Measurements from ENCODE around the gene SAMD11. TPM values are rescaled to one million over a fixed set of nuclear protein-coding genes. Genes with fewer than 3 reads are reported as not detected.

The SAMD11 gene
- total and polyA plus RNA-seq, 10 donors, result 7.5 to 37.0 (median 18.9) TPM

DNA sequence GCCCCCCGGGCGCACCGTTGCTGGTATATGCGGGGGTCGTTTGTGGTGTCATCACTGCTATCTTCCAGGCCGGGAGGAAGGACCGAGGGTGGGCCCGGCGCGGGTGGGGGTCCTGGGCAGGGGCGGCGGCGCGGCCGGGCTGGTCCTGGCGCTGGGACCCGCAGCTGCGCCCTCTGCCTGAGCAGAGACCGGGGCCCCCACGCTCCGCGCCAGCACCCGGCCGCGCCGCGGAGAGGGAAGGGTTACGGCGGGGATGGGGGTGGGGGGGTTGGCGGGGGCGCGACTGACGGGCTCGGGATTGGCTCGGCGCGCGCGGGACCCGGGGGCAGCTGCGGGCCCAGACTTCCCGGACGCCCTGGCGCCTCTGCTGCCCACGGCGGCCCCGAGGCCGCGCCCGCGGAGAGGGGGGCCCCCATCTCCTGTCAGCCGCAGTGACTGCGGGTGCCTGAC is 13.8 kb upstream of the SAMD11 start:
- Histone ChIP-seq H3K4me3 (peak overlapping the region in 2 of 8 donors; percentile 13 to 40), H3K27me3 (replicated peaks in 1 of 7) (peaks cover 0 to 86% (median 30%) of the 10 kb centered on the region in 7 donors), H3K9me3 (no peaks in the 10 kb centered on the region), H3K36me3 (no peaks in the 10 kb centered on the region), H3K4me1 (peaks cover 8 to 62% (median 35%) of the 10 kb centered on the region in 6 donors), H3K27ac (peak overlapping the region in 2 of 8 donors; percentile 15 to 21)
- TF ChIP-seq, protein P1, sequence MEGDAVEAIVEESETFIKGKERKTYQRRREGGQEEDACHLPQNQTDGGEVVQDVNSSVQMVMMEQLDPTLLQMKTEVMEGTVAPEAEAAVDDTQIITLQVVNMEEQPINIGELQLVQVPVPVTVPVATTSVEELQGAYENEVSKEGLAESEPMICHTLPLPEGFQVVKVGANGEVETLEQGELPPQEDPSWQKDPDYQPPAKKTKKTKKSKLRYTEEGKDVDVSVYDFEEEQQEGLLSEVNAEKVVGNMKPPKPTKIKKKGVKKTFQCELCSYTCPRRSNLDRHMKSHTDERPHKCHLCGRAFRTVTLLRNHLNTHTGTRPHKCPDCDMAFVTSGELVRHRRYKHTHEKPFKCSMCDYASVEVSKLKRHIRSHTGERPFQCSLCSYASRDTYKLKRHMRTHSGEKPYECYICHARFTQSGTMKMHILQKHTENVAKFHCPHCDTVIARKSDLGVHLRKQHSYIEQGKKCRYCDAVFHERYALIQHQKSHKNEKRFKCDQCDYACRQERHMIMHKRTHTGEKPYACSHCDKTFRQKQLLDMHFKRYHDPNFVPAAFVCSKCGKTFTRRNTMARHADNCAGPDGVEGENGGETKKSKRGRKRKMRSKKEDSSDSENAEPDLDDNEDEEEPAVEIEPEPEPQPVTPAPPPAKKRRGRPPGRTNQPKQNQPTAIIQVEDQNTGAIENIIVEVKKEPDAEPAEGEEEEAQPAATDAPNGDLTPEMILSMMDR (IDR thresholded peaks at IDR 0.05 in 8 of 11, conservative IDR thresholded peaks at IDR 0.05 in 3 of 11), result no peak
- no peak for TF ChIP-seq POLR2A (IDR thresholded peaks at IDR 0.05)
- TF ChIP-seq POLR2AphosphoS5 (IDR thresholded peaks at IDR 0.05), result no peak
- WGBS, 5 donors, result 8 to 64% (median 10%) methylated on average over 5 to 53 of the region's 53 CpGs
- intact Hi-C loops (cut with DNase I; ENCODE audit: low total_unique reads), result no loop called here
- DNase-seq, result peak; percentile 56

- Histone ChIP-seq H3K9me3 (no peaks in the 10 kb centered on the region), H3K36me3 (no peaks in the 10 kb centered on the region), H3K27me3 (replicated peaks in 1 of 7) (peaks cover 0 to 85% (median 25%) of the 10 kb centered on the region in 7 donors), H3K27ac (peak overlapping the region in 2 of 8 donors; percentile 15 to 21), H3K4me1 (peaks cover 3 to 57% (median 30%) of the 10 kb centered on the region in 6 donors), H3K4me3 (peak overlapping the region in 2 of 8 donors; percentile 13 to 40)
- DNase-seq, result peak; percentile 66
- TF ChIP-seq, protein P1 (IDR thresholded peaks at IDR 0.05 in 8 of 11, conservative IDR thresholded peaks at IDR 0.05 in 3 of 11), result no peak
- TF ChIP-seq POLR2AphosphoS5 (IDR thresholded peaks at IDR 0.05), result no peak
- TF ChIP-seq POLR2A (IDR thresholded peaks at IDR 0.05), result no peak
- WGBS, 5 donors, result 25 to 48% (median 36%) methylated on average over 15 to 29 of the region's 29 CpGs
- intact Hi-C loops (cut with DNase I; ENCODE audit: low total_unique reads), result no loop called here
Observed at GRCh38 chr1:910311-910880, 13.3 kb upstream of the SAMD11 start.

DNA sequence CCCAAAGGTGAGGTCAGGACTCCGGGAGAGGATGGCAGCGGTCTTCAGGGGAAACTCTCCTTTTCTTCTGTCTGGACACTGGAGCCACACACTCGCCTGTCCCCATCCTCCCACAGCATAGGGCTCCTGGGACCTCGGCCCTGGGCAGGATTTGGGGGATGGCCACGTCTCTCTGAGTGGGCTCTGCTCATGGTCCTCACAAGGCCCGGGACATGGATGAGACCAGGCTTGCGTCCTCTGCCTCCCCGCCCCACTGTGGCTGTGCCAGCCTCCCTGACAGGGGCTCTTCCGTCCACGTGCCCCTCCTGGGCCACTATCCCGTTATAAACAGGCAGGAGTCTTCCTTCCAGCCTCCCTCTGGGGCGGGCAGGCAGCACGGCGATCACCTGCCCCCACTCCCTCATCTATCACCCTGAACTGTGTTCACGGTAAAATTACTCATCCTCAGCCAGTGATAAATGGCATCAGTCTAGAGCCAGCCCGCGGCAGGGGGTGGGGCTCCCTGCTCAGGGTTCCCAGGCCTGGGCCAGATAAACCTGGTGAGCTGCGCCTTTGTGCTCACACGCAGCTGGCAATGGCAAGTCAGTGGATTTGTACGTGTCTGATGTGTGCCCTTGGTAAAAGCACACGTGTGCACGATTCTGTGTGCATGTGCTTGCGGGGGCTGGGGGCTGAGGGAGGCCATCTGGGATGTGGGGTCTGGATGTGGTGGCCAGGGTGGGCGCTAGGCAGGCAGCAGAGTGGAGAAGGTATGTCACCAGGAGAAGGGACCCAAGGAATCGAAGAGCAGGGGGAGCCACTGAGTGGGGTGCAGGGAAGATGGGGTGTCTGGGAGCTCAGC is 12.6 kb upstream of the SAMD11 start:
- Histone ChIP-seq H3K4me3 (no peak overlapping the region), H3K4me1 (peaks cover 0 to 50% (median 24%) of the 10 kb centered on the region in 6 donors), H3K9me3 (no peaks in the 10 kb centered on the region), H3K36me3 (no peaks in the 10 kb centered on the region), H3K27me3 (replicated peaks in 1 of 7) (peaks cover 0 to 85% (median 20%) of the 10 kb centered on the region in 7 donors), H3K27ac (no peak overlapping the region)
- intact Hi-C loops (cut with DNase I; ENCODE audit: low total_unique reads), result no loop called here
- no peak for TF ChIP-seq POLR2AphosphoS5 (IDR thresholded peaks at IDR 0.05)
- TF ChIP-seq POLR2A (IDR thresholded peaks at IDR 0.05), result no peak
- TF ChIP-seq, protein P1 (IDR thresholded peaks at IDR 0.05 in 8 of 11, conservative IDR thresholded peaks at IDR 0.05 in 3 of 11), result no peak
- 64 to 72% (median 69%) methylated on average over 20 to 25 of the region's 25 CpGs for WGBS, 5 donors
- peak; percentile 63 for DNase-seq

Data from spleen (tissue), 11 donors.